ENCODE results near the gene SLC2A1. TPM values are rescaled to one million over a fixed set of nuclear protein-coding genes. Genes with fewer than 3 reads are reported as not detected.

The SLC2A1 gene
- total RNA-seq, 6 experiments from 2014 or later = 89.7 to 174 (median 105) TPM

- Mint-ChIP-seq H3K9me3 (no peaks in the 10 kb centered on the region), H3K4me1 (ENCODE audit: low read depth) (peaks cover 59% of the 10 kb centered on the region), H3K27ac (peak overlapping the region; percentile 72), H3K27me3 (ENCODE audit: insufficient read depth) (peaks cover 6% of the 10 kb centered on the region), H3K4me3 (peak overlapping the region; percentile 75), H3K36me3 (ENCODE audit: low read depth) (no peaks in the 10 kb centered on the region)
- DNase-seq = peak; percentile 31
- TF ChIP-seq CTCF (IDR thresholded peaks at IDR 0.05) = no peak
These were observed 4.1 kb upstream of the SLC2A1 start for GRCh38 chr1:42962641-42963377.

- DNase-seq = no peak
- H3K27ac Mint-ChIP-seq = peak overlapping the region; percentile 52
- 0 out of 2 replicates have a peak overlapping the region, but pooled peaks have one; percentile 0 for H3K4me3 Mint-ChIP-seq
These were observed 2.8 kb upstream of the SLC2A1 start for GRCh38 chr1:42961312-42962091.

GRCh38 chr1:42960566-42961311 lies 2.1 kb upstream of the SLC2A1 start:
- Mint-ChIP-seq H3K4me3 (0 out of 2 replicates have a peak overlapping the region, but pooled peaks have one; percentile 6), H3K36me3 (ENCODE audit: low read depth) (peaks cover 10% of the 10 kb centered on the region), H3K27ac (peak overlapping the region; percentile 7; the same call in 1 of the 2 replicates), H3K27me3 (ENCODE audit: insufficient read depth) (peaks cover 6% of the 10 kb centered on the region), H3K4me1 (ENCODE audit: low read depth) (peaks cover 58% of the 10 kb centered on the region), H3K9me3 (no peaks in the 10 kb centered on the region)
- no peak for TF ChIP-seq CTCF (IDR thresholded peaks at IDR 0.05)
- DNase-seq = no peak

More at GRCh38 chr1:42961312-42962091, 2.8 kb upstream of the SLC2A1 start:
- peaks cover 54% of the 10 kb centered on the region for H3K4me1 Mint-ChIP-seq (ENCODE audit: low read depth)
- H3K36me3 Mint-ChIP-seq (ENCODE audit: low read depth) = peaks cover 8% of the 10 kb centered on the region
- no peaks in the 10 kb centered on the region for H3K9me3 Mint-ChIP-seq
- TF ChIP-seq CTCF (IDR thresholded peaks at IDR 0.05) = no peak
- H3K27me3 Mint-ChIP-seq (ENCODE audit: insufficient read depth) = peaks cover 6% of the 10 kb centered on the region

- Mint-ChIP-seq H3K27ac (no peak overlapping the region), H3K36me3 (ENCODE audit: low read depth) (peaks cover 17% of the 10 kb centered on the region), H3K4me1 (ENCODE audit: low read depth) (peaks cover 64% of the 10 kb centered on the region), H3K4me3 (peak overlapping the region; percentile 95), H3K27me3 (ENCODE audit: insufficient read depth) (peaks cover 6% of the 10 kb centered on the region), H3K9me3 (no peaks in the 10 kb centered on the region)
- TF ChIP-seq CTCF (IDR thresholded peaks at IDR 0.05) = no peak
- no peak for DNase-seq
These were observed 1.4 kb upstream of the SLC2A1 start for GRCh38 chr1:42960122-42960390.

- H3K27ac Mint-ChIP-seq = peak overlapping the region; percentile 90
These were observed 684 bp downstream of the SLC2A1 start for GRCh38 chr1:42957880-42958487.

More at GRCh38 chr1:42957880-42958487, 684 bp downstream of the SLC2A1 start:
- Mint-ChIP-seq H3K27me3 (ENCODE audit: insufficient read depth) (peaks cover 6% of the 10 kb centered on the region), H3K9me3 (no peaks in the 10 kb centered on the region), H3K36me3 (ENCODE audit: low read depth) (peaks cover 25% of the 10 kb centered on the region), H3K4me3 (peak overlapping the region; percentile 99), H3K4me1 (ENCODE audit: low read depth) (peaks cover 70% of the 10 kb centered on the region)
- no peak for TF ChIP-seq CTCF (IDR thresholded peaks at IDR 0.05)
- DNase-seq = peak; percentile 36

Data from HFFc6 (cell line).